HepG2 (cell line): Measurements from ENCODE around the gene PRKAR2A. TPM values are rescaled to one million over a fixed set of nuclear protein-coding genes. Genes with fewer than 3 reads are reported as not detected.

Experiments used
- BRD4 ChIP-seq: sonication (generic); formaldehyde crosslinking; IDR thresholded peaks from 2 replicates; pipeline ENCODE4 v1.4.0; 2020; ENCODE audit warnings: missing genetic modification reagents
- FOXO4 ChIP-seq: sonication (generic); formaldehyde crosslinking; conservative IDR thresholded peaks from 2 replicates; pipeline ENCODE4 v1.8.1; 2023; ENCODE audit warnings: missing genetic modification reagents
- GLI4 ChIP-seq: sonication (generic); formaldehyde crosslinking; IDR thresholded peaks from 2 replicates; pipeline ENCODE4 v1.5.1; 2020; ENCODE audit warnings: missing genetic modification reagents, mild to moderate bottlenecking, moderate library complexity, borderline replicate concordance
- GMEB1 ChIP-seq: sonication (generic); formaldehyde crosslinking; IDR thresholded peaks from 2 replicates; pipeline ENCODE4 v1.5.1; 2020; ENCODE audit warnings: missing genetic modification reagents, mild to moderate bottlenecking, borderline replicate concordance
- HIC2 ChIP-seq: sonication (generic); formaldehyde crosslinking; IDR thresholded peaks from 2 replicates; pipeline ENCODE4 v1.9.0; 2022; ENCODE audit warnings: low read depth, missing genetic modification reagents
- HMG20B ChIP-seq: conservative IDR thresholded peaks from 2 replicates; pipeline ENCODE4 v1.6.1; 2016; ENCODE audit warnings: missing genetic modification reagents, missing compliant biosample characterization
- HOMEZ ChIP-seq: IDR thresholded peaks from 2 replicates; pipeline ENCODE4 v1.6.1; 2016; ENCODE audit warnings: low read depth
- IKZF1 ChIP-seq: fragments of 450-650 bp; IDR thresholded peaks from 2 replicates; pipeline ENCODE4 v1.7.1; 2016
- MED13 ChIP-seq: sonication (generic); formaldehyde crosslinking; IDR thresholded peaks from 2 replicates; pipeline ENCODE4 v1.5.0; 2020; ENCODE audit warnings: missing genetic modification reagents
- MLLT10 ChIP-seq: sonication (generic); formaldehyde crosslinking; IDR thresholded peaks from 2 replicates; pipeline ENCODE4 v1.4.0; 2020; ENCODE audit warnings: missing genetic modification reagents
- MXD4 ChIP-seq: IDR thresholded peaks from 2 replicates; pipeline ENCODE4 v1.6.1; 2016; ENCODE audit warnings: mild to moderate bottlenecking, missing biosample characterization, missing genetic modification reagents
- POGK ChIP-seq: sonication (generic); formaldehyde crosslinking; conservative IDR thresholded peaks from 2 replicates; pipeline ENCODE4 v1.8.0; 2022; ENCODE audit warnings: mild to moderate bottlenecking, moderate library complexity, missing genetic modification reagents
- RFX5 ChIP-seq: IDR thresholded peaks from 2 replicates; pipeline ENCODE4 v1.6.1; 2011; ENCODE audit warnings: low read depth, low read length, improper control_type of control experiment
- SP2 ChIP-seq: sonication (generic); formaldehyde crosslinking; IDR thresholded peaks from 2 replicates; pipeline ENCODE4 v1.5.1; 2020; ENCODE audit warnings: mild to moderate bottlenecking, missing genetic modification reagents
- THAP11 ChIP-seq: IDR thresholded peaks from 2 replicates; pipeline ENCODE4 v1.6.1; 2016; ENCODE audit warnings: missing biosample characterization, missing genetic modification reagents
- ZBTB2 ChIP-seq: sonication (generic); formaldehyde crosslinking; IDR thresholded peaks from 2 replicates; pipeline ENCODE4 v1.8.0; 2022; ENCODE audit warnings: low read depth, missing genetic modification reagents
- ZNF468 ChIP-seq: sonication (generic); formaldehyde crosslinking; IDR thresholded peaks from 2 replicates; pipeline ENCODE4 v1.8.0; 2022; ENCODE audit warnings: mild to moderate bottlenecking, moderate library complexity, missing genetic modification reagents
- ZNF484 ChIP-seq: sonication (generic); formaldehyde crosslinking; IDR thresholded peaks from 2 replicates; pipeline ENCODE4 v1.5.1; 2020; ENCODE audit warnings: mild to moderate bottlenecking, low read depth, missing genetic modification reagents, borderline replicate concordance
- ZNF775 ChIP-seq: sonication (generic); formaldehyde crosslinking; IDR thresholded peaks from 2 replicates; pipeline ENCODE4 v1.4.0; 2020; ENCODE audit warnings: missing genetic modification reagents, mild to moderate bottlenecking, moderate library complexity, borderline replicate concordance
- polyA plus RNA-seq, 8 experiments: library from polyadenylated mRNA; depleted of rRNA in 3 of 8; stranded (reverse) in 7 of 8; unstranded in 1 of 8; fragments of >200 nt; fragmentation: Illumina TruSeq in 4 of 8; extraction: Trizol in 4 of 8; gene quantifications; 2 replicates each; pipeline versions ENCODE4 v1.2.1 to v1.2.3, GENCODE V29; 2011 to 2016; ENCODE audit warnings: low read depth in 4 of 8, missing spikeins in 1 of 8, mixed read lengths in 1 of 8; ENCODE audit not compliant: insufficient read depth in 1 of 8
- total RNA-seq, 5 experiments: library from RNA; depleted of rRNA; stranded (reverse); fragments of >200 nt; fragmentation: Illumina TruSeq; extraction: Trizol; gene quantifications; 2 replicates each; pipeline ENCODE4 v1.2.3, GENCODE V29; 2016; ENCODE audit warnings: low read depth in 1 of 5

The PRKAR2A gene
- total and polyA plus RNA-seq, 2 of the 13 experiments (the other 11 are each of a cell fraction or from before 2014, with no cell fraction given): 11.8 to 29.2 TPM

- TF ChIP-seq HIC2 (no peak; the same call in 1 of the 2 replicates), GMEB1 (peak; percentile 92), THAP11 (CRISPR knock-in tag) (peak; percentile 60; the same call in 1 of the 2 replicates), POGK (peak; percentile 78), GLI4 (no peak; the same call in 1 of the 2 replicates), ZNF484 (CRISPR knock-in tag) (no peak), RFX5 (no peak), BRD4 (no peak; the same call in 1 of the 2 replicates), MXD4 (CRISPR knock-in tag) (0 out of 2 replicates have a peak, but pooled peaks have one; percentile 24), ZNF468 (CRISPR knock-in tag) (no peak), SP2 (CRISPR knock-in tag) (no peak; the same call in 1 of the 2 replicates), FOXO4 (no peak), IKZF1 (no peak), ZBTB2 (peak; percentile 91), HOMEZ (no peak), MED13 (CRISPR knock-in tag) (no peak), HMG20B (no peak), MLLT10 (CRISPR knock-in tag) (no peak), ZNF775 (CRISPR knock-in tag) (0 out of 2 replicates have a peak, but pooled peaks have one; percentile 54)
Measured at GRCh38 chr3:48847504-48848423, at the start of gene PRKAR2A (continued).
